ENCODE results near the gene STK39. TPM values are rescaled to one million over a fixed set of nuclear protein-coding genes. Genes with fewer than 3 reads are reported as not detected.

The STK39 gene
- polyA plus RNA-seq, 1 donor (not counting 4 experiments of a cell fraction or from before 2014, with no cell fraction given), result 20.7 TPM

DNA sequence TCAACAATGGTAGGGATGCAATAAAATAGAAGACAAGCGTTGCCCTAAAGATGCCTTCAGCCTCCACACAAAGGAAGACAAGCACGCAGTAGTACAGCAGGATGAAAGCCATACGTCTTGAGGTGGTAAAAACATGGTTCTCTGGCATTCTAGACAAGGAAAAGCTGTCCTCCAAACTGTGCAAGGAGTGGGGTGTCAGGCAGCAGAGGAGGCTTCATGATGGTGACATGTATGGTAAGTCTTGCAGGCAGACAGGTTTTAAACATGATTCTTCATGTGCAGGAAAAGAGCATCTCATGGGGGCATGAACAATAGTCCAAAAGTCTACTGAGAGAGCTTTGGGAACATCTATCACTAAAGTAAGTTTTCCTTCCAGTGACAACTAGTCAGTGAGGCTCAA lies 241.8 kb downstream of the STK39 start:
- TF ChIP-seq, protein P1, sequence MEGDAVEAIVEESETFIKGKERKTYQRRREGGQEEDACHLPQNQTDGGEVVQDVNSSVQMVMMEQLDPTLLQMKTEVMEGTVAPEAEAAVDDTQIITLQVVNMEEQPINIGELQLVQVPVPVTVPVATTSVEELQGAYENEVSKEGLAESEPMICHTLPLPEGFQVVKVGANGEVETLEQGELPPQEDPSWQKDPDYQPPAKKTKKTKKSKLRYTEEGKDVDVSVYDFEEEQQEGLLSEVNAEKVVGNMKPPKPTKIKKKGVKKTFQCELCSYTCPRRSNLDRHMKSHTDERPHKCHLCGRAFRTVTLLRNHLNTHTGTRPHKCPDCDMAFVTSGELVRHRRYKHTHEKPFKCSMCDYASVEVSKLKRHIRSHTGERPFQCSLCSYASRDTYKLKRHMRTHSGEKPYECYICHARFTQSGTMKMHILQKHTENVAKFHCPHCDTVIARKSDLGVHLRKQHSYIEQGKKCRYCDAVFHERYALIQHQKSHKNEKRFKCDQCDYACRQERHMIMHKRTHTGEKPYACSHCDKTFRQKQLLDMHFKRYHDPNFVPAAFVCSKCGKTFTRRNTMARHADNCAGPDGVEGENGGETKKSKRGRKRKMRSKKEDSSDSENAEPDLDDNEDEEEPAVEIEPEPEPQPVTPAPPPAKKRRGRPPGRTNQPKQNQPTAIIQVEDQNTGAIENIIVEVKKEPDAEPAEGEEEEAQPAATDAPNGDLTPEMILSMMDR (optimal IDR thresholded peaks at IDR 0.05 in 1 of 3, IDR thresholded peaks at IDR 0.05 in 1 of 3, conservative IDR thresholded peaks at IDR 0.05 in 1 of 3; ENCODE audit: extremely low read depth in 1 of 3, insufficient read depth in 2 of 3, low read length in 3 of 3), result no peak
- no peak for TF ChIP-seq EZH2 (IDR thresholded peaks at IDR 0.05; ENCODE audit: low read length)
- no peaks in the 10 kb centered on the region for H3K36me3 ChIP-seq (ENCODE audit: control insufficient read depth in 2 of 2, extremely low read depth in 1 of 2, insufficient read depth in 2 of 2, low read length in 2 of 2)
- peaks cover 9% of the 10 kb centered on the region for H3K4me1 ChIP-seq (ENCODE audit: control insufficient read depth, extremely low read depth, insufficient read depth, low read length)
- H4K20me1 ChIP-seq (ENCODE audit: control insufficient read depth, extremely low read depth, insufficient read depth, low read length), result no peaks in the 10 kb centered on the region
- peaks cover 2% of the 10 kb centered on the region for H3K9me1 ChIP-seq (ENCODE audit: control insufficient read depth, extremely low read depth, insufficient read depth, low read length)
- H2AFZ ChIP-seq (ENCODE audit: control insufficient read depth, low read length), result no peak overlapping the region
- H3K4me2 ChIP-seq (ENCODE audit: control insufficient read depth, extremely low read depth, insufficient read depth, low read depth, low read length), result no peak overlapping the region
- H3K9me3 ChIP-seq (ENCODE audit: control insufficient read depth, low read depth, low read length), result no peaks in the 10 kb centered on the region
- no peaks in the 10 kb centered on the region for H3K79me2 ChIP-seq (ENCODE audit: control insufficient read depth, insufficient read depth, low read length)
- dilution Hi-C loops (cut with MboI; ENCODE audit: extremely low pct_ligation_motif_present, low sequenced_read_pairs), result no loop called here
- H3K4me3 ChIP-seq (ENCODE audit: control insufficient read depth in 2 of 3, extremely low read depth in 1 of 3, insufficient read depth in 2 of 3, low read depth in 1 of 3, low read length in 3 of 3), result no peak overlapping the region
- no peak for FAIRE-seq
- H3K27ac ChIP-seq (ENCODE audit: control insufficient read depth, insufficient read depth, low read length), result no peak overlapping the region
- no peak overlapping the region for H3K9ac ChIP-seq (ENCODE audit: control insufficient read depth, extremely low read depth, insufficient read depth, low read length)
- DNase-seq (ENCODE audit: low read depth, low spot score), result no peak
- no peaks in the 10 kb centered on the region for H3K27me3 ChIP-seq (ENCODE audit: control insufficient read depth, extremely low read depth, insufficient read depth, low read length)

- Histone ChIP-seq H3K9ac (ENCODE audit: control insufficient read depth, extremely low read depth, insufficient read depth, low read length) (no peak overlapping the region), H3K4me3 (ENCODE audit: control insufficient read depth in 2 of 3, extremely low read depth in 1 of 3, insufficient read depth in 2 of 3, low read depth in 1 of 3, low read length in 3 of 3) (no peak overlapping the region), H3K9me3 (ENCODE audit: control insufficient read depth, low read depth, low read length) (no peaks in the 10 kb centered on the region), H3K9me1 (ENCODE audit: control insufficient read depth, extremely low read depth, insufficient read depth, low read length) (peaks cover 5% of the 10 kb centered on the region), H3K36me3 (ENCODE audit: control insufficient read depth in 2 of 2, extremely low read depth in 1 of 2, insufficient read depth in 2 of 2, low read length in 2 of 2) (no peaks in the 10 kb centered on the region), H3K79me2 (ENCODE audit: control insufficient read depth, insufficient read depth, low read length) (no peaks in the 10 kb centered on the region), H3K4me2 (ENCODE audit: control insufficient read depth, extremely low read depth, insufficient read depth, low read depth, low read length) (no peak overlapping the region), H4K20me1 (ENCODE audit: control insufficient read depth, extremely low read depth, insufficient read depth, low read length) (no peaks in the 10 kb centered on the region), H3K27ac (ENCODE audit: control insufficient read depth, insufficient read depth, low read length) (no peak overlapping the region), H2AFZ (ENCODE audit: control insufficient read depth, low read length) (no peak overlapping the region), H3K4me1 (ENCODE audit: control insufficient read depth, extremely low read depth, insufficient read depth, low read length) (peaks cover 9% of the 10 kb centered on the region), H3K27me3 (ENCODE audit: control insufficient read depth, extremely low read depth, insufficient read depth, low read length) (no peaks in the 10 kb centered on the region)
- DNase-seq (ENCODE audit: low read depth, low spot score), result no peak
- no peak for TF ChIP-seq EZH2 (IDR thresholded peaks at IDR 0.05; ENCODE audit: low read length)
- FAIRE-seq, result no peak
- dilution Hi-C loops (cut with MboI; ENCODE audit: extremely low pct_ligation_motif_present, low sequenced_read_pairs), result no loop called here
Observed at GRCh38 chr2:168003876-168004275, 243.5 kb downstream of the STK39 start.

DNA sequence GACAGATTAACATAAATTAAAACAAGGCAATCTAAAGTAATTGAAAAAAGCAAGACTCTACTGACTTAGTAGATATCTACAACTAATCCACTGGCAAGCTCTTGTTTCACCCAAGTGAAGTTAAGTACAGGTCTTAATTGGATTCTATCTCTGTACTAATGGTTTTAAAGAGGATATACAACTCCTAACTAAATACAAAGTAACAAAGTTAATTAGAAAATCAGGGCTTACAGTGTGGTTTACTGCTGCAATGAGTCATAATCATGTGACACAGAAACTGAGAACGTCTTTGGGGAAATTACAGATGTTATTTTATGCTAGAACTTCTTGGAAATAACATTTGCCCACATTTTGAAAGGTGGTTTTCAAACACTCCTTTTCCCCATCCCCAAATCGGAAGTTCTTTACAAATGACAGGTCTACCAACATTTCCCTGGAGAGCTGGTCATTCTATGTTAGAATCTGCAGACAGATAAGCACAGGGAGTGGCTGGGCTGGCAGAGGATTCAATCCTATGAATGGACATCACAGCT lies 245.3 kb downstream of the STK39 start:
- H3K4me3 ChIP-seq (ENCODE audit: control insufficient read depth in 2 of 3, extremely low read depth in 1 of 3, insufficient read depth in 2 of 3, low read depth in 1 of 3, low read length in 3 of 3), result no peak overlapping the region
- no peak overlapping the region for H3K4me2 ChIP-seq (ENCODE audit: control insufficient read depth, extremely low read depth, insufficient read depth, low read depth, low read length)
- H3K9ac ChIP-seq (ENCODE audit: control insufficient read depth, extremely low read depth, insufficient read depth, low read length), result no peak overlapping the region
- no peak overlapping the region for H3K27ac ChIP-seq (ENCODE audit: control insufficient read depth, insufficient read depth, low read length)
- peaks cover 9% of the 10 kb centered on the region for H3K4me1 ChIP-seq (ENCODE audit: control insufficient read depth, extremely low read depth, insufficient read depth, low read length)
- no peaks in the 10 kb centered on the region for H3K27me3 ChIP-seq (ENCODE audit: control insufficient read depth, extremely low read depth, insufficient read depth, low read length)
- H4K20me1 ChIP-seq (ENCODE audit: control insufficient read depth, extremely low read depth, insufficient read depth, low read length), result no peaks in the 10 kb centered on the region
- TF ChIP-seq, protein P1 (optimal IDR thresholded peaks at IDR 0.05 in 1 of 3, IDR thresholded peaks at IDR 0.05 in 1 of 3, conservative IDR thresholded peaks at IDR 0.05 in 1 of 3; ENCODE audit: extremely low read depth in 1 of 3, insufficient read depth in 2 of 3, low read length in 3 of 3), result no peak
- H3K36me3 ChIP-seq (ENCODE audit: control insufficient read depth in 2 of 2, extremely low read depth in 1 of 2, insufficient read depth in 2 of 2, low read length in 2 of 2), result no peaks in the 10 kb centered on the region
- H3K9me1 ChIP-seq (ENCODE audit: control insufficient read depth, extremely low read depth, insufficient read depth, low read length), result peaks cover 5% of the 10 kb centered on the region
- no peaks in the 10 kb centered on the region for H3K79me2 ChIP-seq (ENCODE audit: control insufficient read depth, insufficient read depth, low read length)
- FAIRE-seq (no peak), DNase-seq (ENCODE audit: low read depth, low spot score) (no peak)
- H2AFZ ChIP-seq (ENCODE audit: control insufficient read depth, low read length), result peak overlapping the region; percentile 33
- dilution Hi-C loops (cut with MboI; ENCODE audit: extremely low pct_ligation_motif_present, low sequenced_read_pairs), result no loop called here
- no peaks in the 10 kb centered on the region for H3K9me3 ChIP-seq (ENCODE audit: control insufficient read depth, low read depth, low read length)
